GM23338 (cell line): Measurements from ENCODE around the gene DLG2. TPM values are rescaled to one million over a fixed set of nuclear protein-coding genes. Genes with fewer than 3 reads are reported as not detected.

Experiments
- ATAC-seq: fragments of 200-7000 bp; cut with Tn5 transposase; 3 replicates; pipeline ENCODE4 v1.9.1; 2020
- DNase-seq: peaks from one replicate; pipeline ENCODE4 v3.0.0-alpha.2; 2015; ENCODE audit warnings: low spot score
- H2AFZ ChIP-seq: fragments of 200-600 bp; sonication (generic); 2 replicates; pipeline ENCODE4 v1.8.0; 2016; ENCODE audit warnings: antibody characterized with exemption, mild to moderate bottlenecking, moderate library complexity
- H3F3A ChIP-seq: fragments of 200-600 bp; sonication (generic); replicated peaks from 2 replicates; pipeline ENCODE4 v1.8.0; 2017; ENCODE audit warnings: antibody characterized with exemption, mixed run types, low read depth
- H3K27ac ChIP-seq: fragments of 200-600 bp; sonication (generic); 2 replicates; pipeline ENCODE4 v1.6.1; 2016; ENCODE audit warnings: low read depth
- H3K27me3 ChIP-seq: fragments of 200-600 bp; sonication (generic); 2 replicates; pipeline ENCODE4 v1.8.0; 2016; ENCODE audit warnings: mild to moderate bottlenecking, mixed run types, moderate library complexity; ENCODE audit not compliant: insufficient read depth
- H3K36me3 ChIP-seq: fragments of 200-600 bp; sonication (generic); 2 replicates; pipeline ENCODE4 v1.8.0; 2016; ENCODE audit warnings: mild to moderate bottlenecking; ENCODE audit not compliant: insufficient read depth
- H3K4me1 ChIP-seq: fragments of 200-600 bp; sonication (generic); 2 replicates; pipeline ENCODE4 v1.8.0; 2016; ENCODE audit warnings: mild to moderate bottlenecking, moderate library complexity; ENCODE audit not compliant: insufficient read depth
- H3K4me2 ChIP-seq: fragments of 200-600 bp; sonication (generic); 2 replicates; pipeline ENCODE4 v1.7.1; 2017; ENCODE audit warnings: mixed run types
- H3K4me3 ChIP-seq: fragments of 200-600 bp; sonication (generic); 2 replicates; pipeline ENCODE4 v1.6.1; 2016; ENCODE audit warnings: mixed run types
- H3K79me2 ChIP-seq: fragments of 200-600 bp; sonication (generic); replicated peaks from 2 replicates; pipeline ENCODE4 v1.8.0; 2017; ENCODE audit warnings: mild to moderate bottlenecking; ENCODE audit not compliant: insufficient read depth
- H3K9me2 ChIP-seq: fragments of 200-600 bp; sonication (generic); 2 replicates; pipeline ENCODE4 v1.8.0; 2017; ENCODE audit not compliant: insufficient read depth
- H4K20me1 ChIP-seq: fragments of 200-600 bp; sonication (generic); replicated peaks from 2 replicates; pipeline ENCODE4 v1.8.0; 2017; ENCODE audit warnings: mild to moderate bottlenecking; ENCODE audit not compliant: insufficient read depth
- H3K27ac Mint-ChIP-seq: 2 replicates; pipeline ENCODE4 v1.8.0; 2020; ENCODE audit warnings: inconsistent platforms, mild to moderate bottlenecking, moderate library complexity, mixed read lengths
- H3K27me3 Mint-ChIP-seq: 3 replicates; pipeline ENCODE4 v1.8.0; 2022; ENCODE audit warnings: low read depth, mild to moderate bottlenecking, moderate library complexity, mixed read lengths, inconsistent platforms; ENCODE audit not compliant: insufficient read depth, poor library complexity
- H3K36me3 Mint-ChIP-seq: 3 replicates; pipeline ENCODE4 v1.8.0; 2021; ENCODE audit warnings: low read depth, mild to moderate bottlenecking, inconsistent platforms, moderate library complexity, mixed read lengths
- H3K4me1 Mint-ChIP-seq: 3 replicates; pipeline ENCODE4 v1.8.0; 2020; ENCODE audit warnings: mild to moderate bottlenecking, inconsistent platforms, mixed read lengths
- H3K4me3 Mint-ChIP-seq: 3 replicates; pipeline ENCODE4 v1.8.0; 2021; ENCODE audit warnings: moderate library complexity, mild to moderate bottlenecking, inconsistent platforms, mixed read lengths
- H3K9me3 Mint-ChIP-seq: 3 replicates; pipeline ENCODE4 v1.8.0; 2020; ENCODE audit warnings: moderate library complexity, mild to moderate bottlenecking, inconsistent platforms, mixed read lengths
- CREB1 ChIP-seq: fragments of 250-450 bp; sonication (Bioruptor Pico); IDR thresholded peaks from 2 replicates; pipeline ENCODE4 v1.5.0; 2020; ENCODE audit warnings: low read depth, mild to moderate bottlenecking, moderate library complexity
- CTCF ChIP-seq, 2 experiments: fragments of 200-600 bp in 1 of 2; sonication (generic) in 1 of 2; conservative IDR thresholded peaks; 2 replicates each; pipeline versions ENCODE4 v1.5.1 to v1.6.1; 2016 to 2017; ENCODE audit warnings: antibody characterized with exemption in 2 of 2, low read depth in 2 of 2, mild to moderate bottlenecking in 2 of 2, moderate library complexity in 1 of 2
- ETS1 ChIP-seq: IDR thresholded peaks from 2 replicates; pipeline ENCODE4 v1.6.1; 2016; ENCODE audit warnings: antibody characterized with exemption
- ZNF114 ChIP-seq: fragments of 250-450 bp; sonication (Bioruptor Pico); IDR thresholded peaks from 2 replicates; pipeline ENCODE4 v1.5.0; 2020; ENCODE audit warnings: mild to moderate bottlenecking, moderate library complexity
- ZNF462 ChIP-seq: fragments of 250-450 bp; sonication (Bioruptor Pico); IDR thresholded peaks from 2 replicates; pipeline ENCODE4 v1.5.0; 2020; ENCODE audit warnings: mild to moderate bottlenecking, moderate library complexity
- polyA plus RNA-seq: library from polyadenylated mRNA; unstranded; fragments of >200 nt; fragmentation: Nextera tagmentation; extraction: Ambion mirVana; gene quantifications from 2 replicates; pipeline ENCODE4 v1.2.1, GENCODE V29; 2016
- total RNA-seq: library from RNA; depleted of rRNA; stranded (reverse); fragments of >200 nt; shearing (Covaris generic); gene quantifications from 2 replicates; pipeline ENCODE4 v1.2.3, GENCODE V29; 2014

DLG2 gene
- total and polyA plus RNA-seq, 2 experiments from 2014 or later, result 19.8 to 21.5 TPM

GRCh38 chr11:84853841-84854497, 773.2 kb downstream of the DLG2 start (continued):
- no peak for TF ChIP-seq ZNF462 (CRISPR knock-in tag)

- no peaks in the 10 kb centered on the region for H3K9me2 ChIP-seq
- H3K4me3 ChIP-seq, result no peak overlapping the region
- no peaks in the 10 kb centered on the region for H3F3A ChIP-seq
- no peaks in the 10 kb centered on the region for H3K4me1 ChIP-seq
- Mint-ChIP-seq H3K36me3 (no peaks in the 10 kb centered on the region), H3K4me1 (peaks cover 5% of the 10 kb centered on the region), H3K4me3 (no peak overlapping the region), H3K27me3 (no peaks in the 10 kb centered on the region), H3K27ac (no peak overlapping the region), H3K9me3 (no peaks in the 10 kb centered on the region)
- ATAC-seq, result no peak
- H3K27me3 ChIP-seq, result no peaks in the 10 kb centered on the region
- no peak for DNase-seq
- H4K20me1 ChIP-seq, result no peaks in the 10 kb centered on the region
- no peak overlapping the region for H3K27ac ChIP-seq
- no peaks in the 10 kb centered on the region for H3K36me3 ChIP-seq
- H2AFZ ChIP-seq, result no peak overlapping the region
- H3K4me2 ChIP-seq, result no peak overlapping the region
- no peaks in the 10 kb centered on the region for H3K79me2 ChIP-seq
- TF ChIP-seq CTCF (conservative IDR thresholded peaks at IDR 0.05; ENCODE audit: low read depth in 2 of 2) (no peak), ZNF462 (CRISPR knock-in tag) (no peak), CREB1 (CRISPR knock-in tag) (no peak), ETS1 (no peak), ZNF114 (CRISPR knock-in tag) (no peak)
Measured at GRCh38 chr11:84847842-84848241, 779.3 kb downstream of the DLG2 start.
